ENCODE data around the gene GRIK1.
A peak's percentile ranks its signal among the peaks of the same experiment; 100 is the strongest.

Gene GRIK1

DNA sequence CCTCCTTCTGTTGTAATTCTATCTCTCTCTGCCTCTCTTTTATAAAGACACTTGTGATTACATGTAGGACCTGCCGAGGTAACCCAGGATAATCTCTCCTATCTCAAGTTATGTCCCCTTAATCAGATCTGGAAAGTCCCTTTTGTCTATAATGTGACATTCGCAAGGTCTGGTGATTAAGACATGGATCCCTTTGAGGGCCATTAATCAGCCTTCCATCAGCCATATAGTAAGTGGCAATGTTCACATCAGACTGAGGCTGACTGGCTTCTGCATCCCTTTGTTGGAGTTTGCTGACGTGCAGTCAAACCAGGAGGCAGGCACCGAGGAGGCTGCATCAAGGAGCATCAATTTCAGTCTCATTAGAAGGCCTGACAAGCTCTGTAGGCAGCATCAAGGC, 431.5 kb downstream of the GRIK1 start:
- no peak for DNase-seq

DNA sequence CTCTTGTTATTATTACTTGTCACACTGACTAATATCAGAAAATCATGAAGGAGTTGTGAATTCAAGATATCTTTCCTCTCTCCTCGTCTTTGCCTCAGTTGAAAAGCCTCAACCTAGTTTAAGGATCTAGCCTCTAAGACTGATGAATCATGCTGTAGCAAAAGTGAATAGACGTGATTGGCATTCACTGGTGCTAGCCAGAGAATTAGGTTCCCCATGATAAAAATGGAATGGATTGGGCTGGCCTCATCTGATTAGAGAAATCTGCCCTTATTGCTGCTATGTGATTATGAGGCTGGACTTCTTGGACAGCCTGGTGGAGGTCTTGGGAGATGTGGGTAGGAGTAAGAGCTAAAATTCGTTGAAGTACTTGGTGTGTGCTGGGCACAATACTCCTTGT, 432.8 kb downstream of the GRIK1 start:
- no peak for DNase-seq

DNA sequence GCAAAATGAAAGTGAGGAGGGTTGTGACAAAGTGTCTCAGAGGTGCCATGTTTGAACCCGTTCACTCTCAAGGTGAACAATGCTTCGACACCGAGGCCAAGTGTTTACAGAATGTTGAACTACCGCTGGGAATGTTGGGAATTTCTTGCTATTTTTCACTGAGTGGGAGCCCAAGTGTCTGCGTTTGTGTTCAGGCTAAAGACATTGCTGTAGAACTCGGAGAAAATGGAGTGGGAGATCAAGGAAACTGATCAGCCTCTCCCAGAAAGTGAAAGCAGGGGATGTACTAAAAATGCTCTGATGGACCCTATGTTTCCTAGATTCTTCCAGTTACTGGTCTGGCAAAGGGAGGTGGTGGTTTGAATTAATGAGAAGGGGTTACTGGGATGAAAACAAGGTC, 433.6 kb downstream of the GRIK1 start:
- no peak for DNase-seq

DNA sequence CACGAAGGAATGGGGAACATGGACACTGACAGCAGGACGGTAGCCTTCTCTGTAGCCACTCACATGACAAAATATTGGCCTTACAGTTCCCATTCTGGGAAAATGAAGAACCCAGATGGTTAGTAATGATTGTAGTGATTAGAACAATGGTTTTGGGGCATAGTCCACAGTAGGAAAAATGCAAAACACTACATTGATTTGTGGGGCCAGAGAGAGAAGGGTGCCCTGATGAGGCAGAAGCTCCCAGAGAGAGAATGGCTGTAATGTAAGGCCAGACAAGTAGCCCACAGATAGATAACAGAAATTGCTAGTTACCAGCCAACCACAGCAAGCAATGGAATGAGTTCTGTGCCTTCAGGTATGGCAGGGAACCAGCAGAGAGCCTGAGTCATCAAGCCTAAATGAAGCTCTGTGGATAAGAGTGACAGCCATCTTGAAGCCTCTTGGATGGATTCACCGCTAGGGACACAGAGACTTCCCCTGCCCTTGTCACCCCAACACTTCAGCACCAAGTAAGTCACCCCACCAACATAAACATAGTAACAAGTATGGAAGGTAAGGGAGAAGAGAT, 435.0 kb downstream of the GRIK1 start:
- DNase-seq, result no peak

DNA sequence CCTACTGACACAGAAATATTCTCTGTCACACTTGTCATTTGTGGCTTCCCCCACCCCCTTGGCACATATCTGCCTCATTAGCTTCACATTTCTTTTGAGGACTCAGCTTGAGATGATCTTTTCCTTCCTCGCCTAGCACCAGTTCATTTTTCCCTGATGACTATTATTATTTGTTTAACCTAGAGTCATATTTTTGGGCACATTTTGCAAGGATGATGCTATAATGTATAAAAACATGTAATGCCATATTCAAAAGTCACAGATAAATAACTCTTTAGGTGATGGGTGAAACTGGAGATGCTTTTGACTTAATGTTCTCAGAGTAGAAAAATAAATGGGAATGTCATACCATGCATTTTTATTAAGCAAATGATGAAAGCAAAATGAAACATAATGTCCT, 438.3 kb downstream of the GRIK1 start:
- DNase-seq, result no peak

DNA sequence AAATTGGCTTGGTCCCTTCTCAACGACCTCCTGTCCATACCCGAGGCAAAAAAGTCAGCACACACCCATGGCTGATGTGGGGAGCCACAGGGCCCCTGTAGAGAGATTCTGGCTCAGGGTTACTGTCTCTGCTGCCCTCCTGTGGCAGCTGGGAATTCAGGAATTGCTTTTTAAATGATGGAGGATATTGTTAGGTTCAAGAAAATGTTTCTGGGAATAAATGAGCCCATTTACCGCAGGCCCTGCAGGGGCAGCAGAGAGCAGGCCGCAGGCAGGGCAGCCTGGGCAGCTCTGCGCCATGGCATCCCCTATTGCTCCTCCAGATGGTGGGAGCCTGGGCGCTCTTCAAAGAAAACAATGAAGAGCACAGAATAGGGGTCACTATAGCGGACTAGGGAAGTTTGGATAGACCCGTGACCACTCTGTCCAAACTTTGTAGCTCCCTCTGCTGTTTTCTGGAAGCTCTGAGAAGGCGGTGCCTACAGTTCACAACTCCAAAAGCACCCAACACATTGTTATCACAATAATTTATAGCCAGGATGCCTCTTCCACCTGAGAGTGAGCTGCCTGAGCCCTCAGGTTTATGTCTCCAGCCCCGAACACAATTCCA, 440.0 kb downstream of the GRIK1 start:
- DNase-seq, result peak; percentile 1 to 7

DNA sequence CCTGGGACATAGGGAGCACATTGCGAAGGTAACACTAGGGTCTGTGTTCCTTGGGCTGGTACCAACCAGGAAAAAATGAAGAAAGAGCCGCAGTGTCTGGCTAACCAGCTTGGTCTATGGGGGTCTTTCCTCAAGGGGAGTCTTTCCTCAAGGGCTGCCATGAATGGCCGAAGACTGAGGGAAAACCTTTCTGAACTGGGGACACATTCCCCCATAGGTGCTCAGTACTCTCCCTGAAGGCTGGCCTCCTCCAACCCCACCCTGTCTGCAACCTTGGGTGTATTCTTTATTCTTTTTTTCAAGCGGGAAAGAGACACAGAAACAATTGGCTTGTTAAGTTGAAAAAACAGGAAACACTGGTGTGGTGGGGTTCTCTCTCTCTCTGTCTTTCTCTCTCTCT, 440.6 kb downstream of the GRIK1 start:
- no peak for DNase-seq

DNA sequence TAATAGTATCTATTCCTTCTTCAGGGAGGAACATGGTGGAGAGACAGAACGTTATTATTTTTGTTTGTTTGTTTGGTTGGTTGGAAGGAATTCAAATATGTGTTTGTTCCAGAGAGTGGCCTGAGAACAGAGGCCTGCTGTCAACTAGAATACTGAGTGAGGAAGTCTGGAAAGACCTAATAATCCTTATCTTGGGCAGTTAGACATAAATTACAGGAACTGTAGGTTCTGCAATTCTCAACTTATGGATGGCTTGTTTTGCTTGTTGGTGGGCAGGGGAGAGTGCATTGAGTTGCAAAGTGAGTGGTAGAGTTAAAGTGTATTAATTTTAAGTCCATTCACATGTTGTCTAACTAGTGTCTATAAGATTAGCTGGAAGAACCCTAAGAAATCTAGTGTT, 443.5 kb downstream of the GRIK1 start:
- DNase-seq, result no peak

DNA sequence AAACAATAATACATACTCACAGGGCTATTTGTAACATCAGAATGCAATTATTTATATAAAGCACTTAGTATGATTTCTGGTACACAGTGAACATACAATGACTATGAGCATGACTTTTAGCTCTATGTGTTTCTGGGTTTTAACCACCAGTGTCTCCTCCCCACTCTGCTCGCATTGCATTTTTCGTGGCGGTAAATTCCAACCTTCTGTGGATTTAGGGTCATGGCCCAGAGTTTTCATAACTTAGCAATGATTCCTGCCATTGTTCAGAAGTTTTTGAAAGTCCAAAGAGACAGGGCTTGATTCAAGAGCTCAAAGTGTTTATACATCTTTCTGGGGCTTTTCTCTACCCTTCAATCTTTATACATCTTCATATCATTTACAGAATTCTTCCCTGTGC, 449.8 kb downstream of the GRIK1 start:
- DNase-seq, result no peak

DNA sequence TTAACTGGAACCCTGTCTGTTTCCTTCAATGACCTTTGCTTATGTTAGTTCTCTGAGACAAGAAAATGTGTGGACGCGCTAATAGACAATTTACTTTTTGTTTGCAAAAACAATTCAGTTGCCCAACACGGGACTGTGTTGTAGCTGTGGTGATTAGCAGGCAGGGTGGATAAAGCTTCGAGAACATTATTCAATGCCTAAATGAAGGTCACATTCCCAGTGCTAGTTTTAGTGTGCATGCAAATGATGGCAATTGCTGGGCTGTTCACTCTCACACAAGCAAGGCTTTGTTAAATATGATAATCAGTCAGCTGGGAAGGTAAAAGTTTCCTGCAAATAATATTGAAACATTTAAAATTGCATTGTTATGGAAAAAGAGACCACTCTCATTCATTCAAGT, 452.6 kb downstream of the GRIK1 start:
- DNase-seq, result no peak
